Smooth muscle cell (in vitro differentiated cells): ENCODE data around the gene AOX1. TPM values are rescaled to one million over a fixed set of nuclear protein-coding genes. Genes with fewer than 3 reads are reported as not detected.
"Not testable (repeated sequence)": the region's sequence is repeated elsewhere in the genome, so short reads cannot be mapped to it uniquely, and the experiment has no call there.

Experiments used
- DNase-seq: peaks from one replicate; lab custom pipeline; 2025; ENCODE audit not compliant: unreplicated experiment; lab: John Stamatoyannopoulos, UW
- H2AFZ ChIP-seq: fragments of 200-600 bp; sonication (generic); 2 replicates; pipeline ENCODE4 v1.6.0; 2016; ENCODE audit warnings: antibody characterized with exemption, low read depth, mild to moderate bottlenecking
- H3F3A ChIP-seq: fragments of 200-600 bp; sonication (generic); 2 replicates; pipeline ENCODE4 v1.6.0; 2017; ENCODE audit warnings: antibody characterized with exemption, low read depth
- H3K27ac ChIP-seq: fragments of 200-600 bp; sonication (generic); 2 replicates; pipeline ENCODE4 v1.5.1; 2016; ENCODE audit warnings: low read depth, mild to moderate bottlenecking
- H3K27me3 ChIP-seq: fragments of 200-600 bp; sonication (generic); 2 replicates; pipeline ENCODE4 v1.6.1; 2016; ENCODE audit warnings: low read depth, mild to moderate bottlenecking
- H3K36me3 ChIP-seq: fragments of 200-600 bp; sonication (generic); 2 replicates; pipeline ENCODE4 v1.5.1; 2016; ENCODE audit warnings: low read depth
- H3K4me1 ChIP-seq: fragments of 200-600 bp; sonication (generic); 2 replicates; pipeline ENCODE4 v1.5.1; 2016; ENCODE audit warnings: low read depth
- H3K4me2 ChIP-seq: fragments of 200-600 bp; sonication (generic); 2 replicates; pipeline ENCODE4 v1.6.0; 2016; ENCODE audit warnings: mild to moderate bottlenecking
- H3K4me3 ChIP-seq: fragments of 200-600 bp; sonication (generic); 2 replicates; pipeline ENCODE4 v1.5.1; 2016; ENCODE audit warnings: mild to moderate bottlenecking
- H3K79me2 ChIP-seq: fragments of 200-600 bp; sonication (generic); 2 replicates; pipeline ENCODE4 v1.6.0; 2016; ENCODE audit warnings: low read depth, mild to moderate bottlenecking
- H3K9ac ChIP-seq: fragments of 200-600 bp; sonication (generic); 2 replicates; pipeline ENCODE4 v1.6.0; 2016; ENCODE audit warnings: low read depth
- H3K9me3 ChIP-seq: fragments of 200-600 bp; sonication (generic); replicated peaks from 2 replicates; pipeline ENCODE4 v1.5.1; 2016; ENCODE audit warnings: low read depth
- H4K20me1 ChIP-seq: fragments of 200-600 bp; sonication (generic); 2 replicates; pipeline ENCODE4 v1.6.0; 2016; ENCODE audit warnings: low read depth
- CTCF ChIP-seq: fragments of 200-600 bp; sonication (generic); IDR thresholded peaks from 2 replicates; pipeline ENCODE4 v1.5.1; 2017; ENCODE audit warnings: borderline replicate concordance, mild to moderate bottlenecking, antibody characterized with exemption; ENCODE audit not compliant: insufficient read depth, poor library complexity, severe bottlenecking
- WGBS: methylation state at CpG from one replicate; pipeline ENCODE4 v1.1.7; 2016; ENCODE audit warnings: low lambda C conversion rate; 5-methylcytosine and 5-hydroxymethylcytosine counted together
- polyA plus RNA-seq: library from polyadenylated mRNA; unstranded; fragments of >200 nt; fragmentation: Nextera tagmentation; extraction: Ambion mirVana; gene quantifications from 2 replicates; pipeline ENCODE4 v1.2.1, GENCODE V29; 2016
- total RNA-seq: library from RNA; depleted of rRNA; stranded (reverse); fragments of >200 nt; gene quantifications from 2 replicates; pipeline ENCODE4 v1.2.3, GENCODE V29; 2014

Gene AOX1
- total RNA-seq (0.18 and 0.54 TPM in 2 replicates), polyA plus RNA-seq (not detected in 2 replicates)

GRCh38 chr2:200585730-200586643 lies at the start of gene AOX1:
Gene AOX1 (plus strand): TSS chr2:200586014. CDS start chr2:200586109, 95 bp downstream.
- peak within 1 kb of the TSS; percentile 89 for H3K4me2 ChIP-seq
- H3K36me3 ChIP-seq: no peaks in the 10 kb centered on the region
- peaks cover 10% of the 10 kb centered on the region for H3K27me3 ChIP-seq
- peaks cover 5% of the 10 kb centered on the region for H3K4me1 ChIP-seq
- no peak for TF ChIP-seq CTCF
- no peaks in the 10 kb centered on the region for H3K79me2 ChIP-seq
- peak within 1 kb of the TSS; percentile 53 for H3K4me3 ChIP-seq
- no peaks in the 10 kb centered on the region for H4K20me1 ChIP-seq
- H3F3A ChIP-seq: no peaks in the 10 kb centered on the region
- DNase-seq: no peak
- no peak within 1 kb of the TSS for H3K27ac ChIP-seq
- peak within 1 kb of the TSS; percentile 75 for H2AFZ ChIP-seq
- 4% methylated on average over 53 of the region's 62 CpGs for WGBS
- no peaks in the 10 kb centered on the region for H3K9me3 ChIP-seq
- H3K9ac ChIP-seq: no peak within 1 kb of the TSS

DNA sequence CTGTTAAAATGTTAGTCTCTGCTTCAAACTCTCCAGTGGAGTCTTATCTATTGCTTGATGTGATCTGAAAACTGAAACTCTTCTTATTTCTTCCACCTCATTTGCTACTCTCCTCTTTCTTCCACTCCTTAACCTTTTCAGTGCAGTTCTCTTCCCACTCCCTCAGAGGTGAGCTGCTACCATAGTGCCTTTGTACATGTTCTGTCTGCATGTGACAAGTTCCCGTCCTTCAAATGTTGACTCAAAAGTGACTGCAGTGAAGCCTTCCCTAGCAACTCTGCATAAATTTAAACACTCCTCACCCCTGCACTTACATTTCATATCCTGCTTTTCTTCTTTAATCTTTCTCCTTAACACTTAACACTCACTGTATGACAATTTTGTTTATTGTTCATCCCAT lies 47.7 kb upstream of the AOX1 start:
- Histone ChIP-seq H3K4me2 (no peak overlapping the region), H2AFZ (no peak overlapping the region), H3F3A (no peaks in the 10 kb centered on the region), H3K4me1 (no peaks in the 10 kb centered on the region), H4K20me1 (no peaks in the 10 kb centered on the region), H3K4me3 (no peak overlapping the region), H3K9ac (no peak overlapping the region), H3K9me3 (peaks cover 2% of the 10 kb centered on the region), H3K27ac (no peak overlapping the region), H3K27me3 (no peaks in the 10 kb centered on the region), H3K36me3 (no peaks in the 10 kb centered on the region), H3K79me2 (peaks cover 3% of the 10 kb centered on the region)
- TF ChIP-seq CTCF: no peak
- DNase-seq: no peak
- 100% methylated on average over 1 of the region's 1 CpG for WGBS

DNA sequence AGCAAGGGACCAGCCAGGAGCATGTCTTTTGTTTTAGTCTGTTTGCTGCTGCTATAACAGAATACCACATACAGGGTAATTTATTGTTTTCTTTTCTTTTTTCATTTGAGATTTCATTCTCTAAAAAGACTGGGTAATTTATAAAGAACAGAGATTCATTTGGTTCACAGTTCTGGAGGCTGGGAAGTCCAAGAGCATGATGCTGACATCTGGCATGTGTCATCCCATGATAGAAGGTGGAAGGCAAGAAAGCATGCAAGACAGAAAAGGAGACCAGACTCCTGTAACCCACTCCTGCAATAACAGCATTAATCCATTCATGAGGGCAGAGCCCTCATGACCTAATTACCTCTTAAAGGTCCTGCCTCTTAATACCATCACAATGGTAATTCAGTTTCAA lies 45.0 kb upstream of the AOX1 start:
- Histone ChIP-seq H4K20me1 (no peaks in the 10 kb centered on the region), H3F3A (no peaks in the 10 kb centered on the region), H3K79me2 (peaks cover 3% of the 10 kb centered on the region), H3K27ac (no peak overlapping the region), H3K4me2 (no peak overlapping the region), H3K36me3 (no peaks in the 10 kb centered on the region), H3K4me1 (no peaks in the 10 kb centered on the region), H2AFZ (no peak overlapping the region), H3K9ac (no peak overlapping the region), H3K27me3 (no peaks in the 10 kb centered on the region), H3K4me3 (no peak overlapping the region), H3K9me3 (peaks cover 2% of the 10 kb centered on the region)
- DNase-seq: no peak
- no peak for TF ChIP-seq CTCF

GRCh38 chr2:200566596-200566995 lies 19.2 kb upstream of the AOX1 start:
- not testable (repeated sequence) for H3K27me3 ChIP-seq, DNase-seq, H3F3A ChIP-seq, H2AFZ ChIP-seq, H4K20me1 ChIP-seq, H3K4me3 ChIP-seq, H3K4me2 ChIP-seq, H3K36me3 ChIP-seq, H3K27ac ChIP-seq, H3K9me3 ChIP-seq, H3K79me2 ChIP-seq, H3K9ac ChIP-seq, H3K4me1 ChIP-seq
- WGBS: 96% methylated on average over 12 of the region's 12 CpGs
